ENCODE measurements around the gene FTSJ3. TPM values are rescaled to one million over a fixed set of nuclear protein-coding genes. Genes with fewer than 3 reads are reported as not detected.

The FTSJ3 gene
- total RNA-seq, 2 experiments from 2014 or later: 47.6 to 51.1 TPM

DNA sequence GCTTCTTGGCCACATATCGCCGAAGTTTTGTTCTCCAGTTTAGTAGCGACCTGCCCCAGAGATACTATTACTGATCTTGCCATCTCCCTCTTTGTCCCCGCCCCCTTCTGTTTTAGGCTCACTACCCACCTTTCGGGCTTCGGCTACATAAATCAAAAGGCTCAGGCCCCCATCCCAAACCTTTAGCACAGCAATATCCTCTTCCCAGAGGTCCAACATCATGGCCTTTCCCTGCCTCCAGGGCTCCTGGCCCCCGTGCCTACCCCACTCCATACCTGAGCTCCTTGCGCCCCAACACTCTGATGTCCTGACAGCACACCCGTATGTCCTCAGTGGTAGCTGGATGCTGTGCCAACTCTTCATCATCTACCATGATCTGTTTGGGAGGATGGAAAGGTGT, 3.1 kb downstream of the FTSJ3 start:
- CTCF ChIA-PET: interaction anchor here (5.6 kb wide), 1 partner anchor 24 kb away, joined by 21 read pairs; no protein-coding TSS in a partner anchor
- H3K27ac Mint-ChIP-seq: peak overlapping the region; percentile 51

DNA sequence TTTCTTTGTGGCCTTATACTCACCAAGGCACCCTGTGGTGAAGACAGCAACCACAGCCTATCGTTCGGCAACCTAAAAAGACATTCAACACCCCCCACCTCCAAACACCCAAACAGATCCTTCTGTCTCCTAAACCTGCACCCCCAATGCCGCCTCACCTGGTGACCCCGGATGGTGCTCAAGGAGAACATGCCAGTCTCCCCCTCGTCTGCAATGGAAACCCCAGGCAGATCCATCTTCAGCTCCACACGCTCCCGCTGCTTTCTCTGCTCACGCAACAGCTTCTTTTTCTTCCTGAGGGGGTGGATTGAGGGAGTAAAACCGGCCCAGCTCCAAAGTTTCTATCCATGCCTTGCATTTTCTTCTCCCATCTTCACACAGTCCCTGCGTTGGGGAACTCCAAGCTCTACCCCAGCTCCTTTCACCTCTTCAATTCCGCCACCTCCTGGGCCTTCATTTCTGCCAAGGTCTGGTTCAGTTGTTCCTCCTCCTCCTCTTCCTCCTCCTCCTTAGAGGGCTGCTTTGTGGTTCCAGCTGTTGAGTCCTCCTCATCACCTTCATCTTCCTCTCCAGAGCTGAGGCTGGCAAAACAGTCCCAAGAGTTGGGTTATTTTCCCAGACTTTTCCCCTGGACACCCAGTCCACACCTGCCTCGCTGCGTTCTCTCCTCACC, 3.7 kb downstream of the FTSJ3 start:
- DNase-seq: no peak
- Mint-ChIP-seq H3K36me3 (ENCODE audit: low read depth) (peaks cover 100% of the 10 kb centered on the region), H3K9me3 (no peaks in the 10 kb centered on the region), H3K4me3 (peak overlapping the region; percentile 62), H3K27me3 (no peaks in the 10 kb centered on the region), H3K27ac (peak overlapping the region; percentile 51), H3K4me1 (ENCODE audit: low read depth) (peaks cover 47% of the 10 kb centered on the region)
- Histone ChIP-seq H3K36me3 (ENCODE audit: insufficient read depth, low read length) (peaks cover 67% of the 10 kb centered on the region), H3K4me1 (ENCODE audit: insufficient read depth, low read length) (peaks cover 44% of the 10 kb centered on the region), H3K9me3 (ENCODE audit: control insufficient read depth in 1 of 2, insufficient read depth in 1 of 2, low read length in 2 of 2) (no peaks in the 10 kb centered on the region), H3K27ac (ENCODE audit: low read depth in 1 of 2, low read length in 2 of 2) (no peak overlapping the region), H3K27me3 (ENCODE audit: control insufficient read depth in 1 of 2, insufficient read depth in 2 of 2, low read length in 2 of 2) (no peaks in the 10 kb centered on the region), H3K4me3 (ENCODE audit: low read length) (no peak overlapping the region)
- ChIA-PET POLR2A (interaction anchor here (1.3 kb wide), 1 partner anchor 50 kb away, joined by 4 read pairs; the partner anchor contains the start of genes CCDC47 and DDX42), CTCF (interaction anchor here (1.1 kb wide), 1 partner anchor 25 kb away, joined by 6 read pairs; no protein-coding TSS in a partner anchor)
- TF ChIP-seq, protein P1, sequence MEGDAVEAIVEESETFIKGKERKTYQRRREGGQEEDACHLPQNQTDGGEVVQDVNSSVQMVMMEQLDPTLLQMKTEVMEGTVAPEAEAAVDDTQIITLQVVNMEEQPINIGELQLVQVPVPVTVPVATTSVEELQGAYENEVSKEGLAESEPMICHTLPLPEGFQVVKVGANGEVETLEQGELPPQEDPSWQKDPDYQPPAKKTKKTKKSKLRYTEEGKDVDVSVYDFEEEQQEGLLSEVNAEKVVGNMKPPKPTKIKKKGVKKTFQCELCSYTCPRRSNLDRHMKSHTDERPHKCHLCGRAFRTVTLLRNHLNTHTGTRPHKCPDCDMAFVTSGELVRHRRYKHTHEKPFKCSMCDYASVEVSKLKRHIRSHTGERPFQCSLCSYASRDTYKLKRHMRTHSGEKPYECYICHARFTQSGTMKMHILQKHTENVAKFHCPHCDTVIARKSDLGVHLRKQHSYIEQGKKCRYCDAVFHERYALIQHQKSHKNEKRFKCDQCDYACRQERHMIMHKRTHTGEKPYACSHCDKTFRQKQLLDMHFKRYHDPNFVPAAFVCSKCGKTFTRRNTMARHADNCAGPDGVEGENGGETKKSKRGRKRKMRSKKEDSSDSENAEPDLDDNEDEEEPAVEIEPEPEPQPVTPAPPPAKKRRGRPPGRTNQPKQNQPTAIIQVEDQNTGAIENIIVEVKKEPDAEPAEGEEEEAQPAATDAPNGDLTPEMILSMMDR (IDR thresholded peaks at IDR 0.05): no peak
- intact Hi-C loops (cut with DNase I, micrococcal nuclease): no loop called here
- no peak for ATAC-seq (ENCODE audit: poor library complexity)

More for the DNA sequence above, 3.1 kb downstream of the FTSJ3 start:
- peaks cover 100% of the 10 kb centered on the region for H3K36me3 Mint-ChIP-seq (ENCODE audit: low read depth)
- no peaks in the 10 kb centered on the region for H3K27me3 Mint-ChIP-seq
- no peaks in the 10 kb centered on the region for H3K9me3 Mint-ChIP-seq
- Histone ChIP-seq H3K36me3 (ENCODE audit: insufficient read depth, low read length) (peaks cover 67% of the 10 kb centered on the region), H3K4me1 (ENCODE audit: insufficient read depth, low read length) (peaks cover 48% of the 10 kb centered on the region), H3K4me3 (ENCODE audit: low read length) (no peak overlapping the region), H3K27me3 (ENCODE audit: control insufficient read depth in 1 of 2, insufficient read depth in 2 of 2, low read length in 2 of 2) (no peaks in the 10 kb centered on the region), H3K27ac (ENCODE audit: low read depth in 1 of 2, low read length in 2 of 2) (peak overlapping the region in 1 of 2 donors; percentile 6), H3K9me3 (ENCODE audit: control insufficient read depth in 1 of 2, insufficient read depth in 1 of 2, low read length in 2 of 2) (no peaks in the 10 kb centered on the region)
- intact Hi-C loops (cut with DNase I, micrococcal nuclease): no loop called here
- peak overlapping the region; percentile 62 for H3K4me3 Mint-ChIP-seq
- H3K4me1 Mint-ChIP-seq (ENCODE audit: low read depth): peaks cover 52% of the 10 kb centered on the region
- TF ChIP-seq, protein P1 (IDR thresholded peaks at IDR 0.05): no peak
- DNase-seq (no peak), ATAC-seq (ENCODE audit: poor library complexity) (no peak)
- POLR2A ChIA-PET: interaction anchor here (0.9 to 1.3 kb wide), 2 partner anchors 19 to 51 kb away, joined by 3 to 4 read pairs; partner anchors contain the start of genes CCDC47 and DDX42

DNA sequence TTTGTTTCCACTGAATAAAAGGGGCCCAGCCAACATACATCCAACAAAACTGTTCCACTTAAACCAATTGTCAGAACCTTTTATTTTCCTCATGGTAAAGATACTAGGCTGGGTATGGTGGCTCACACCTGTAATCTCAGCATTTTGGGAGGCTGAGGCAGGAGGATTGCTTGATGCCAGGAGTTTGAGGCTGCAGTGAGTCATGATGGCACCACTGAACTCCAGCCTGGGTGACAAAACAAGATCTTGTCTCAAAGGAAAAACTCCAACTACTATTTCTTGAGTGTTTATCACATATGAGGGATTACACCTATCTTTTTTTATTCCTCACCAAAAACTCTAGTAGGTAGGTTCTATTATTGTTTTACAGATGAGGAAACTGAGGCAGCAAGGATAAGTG, 4.9 kb downstream of the FTSJ3 start:
- POLR2A ChIA-PET: interaction anchor here (3.1 kb wide), 1 partner anchor 21 kb away, joined by 9 read pairs; no protein-coding TSS in a partner anchor

More for the DNA sequence above, 4.9 kb downstream of the FTSJ3 start:
- Histone ChIP-seq H3K27me3 (ENCODE audit: control insufficient read depth in 1 of 2, insufficient read depth in 2 of 2, low read length in 2 of 2) (no peaks in the 10 kb centered on the region), H3K27ac (ENCODE audit: low read depth in 1 of 2, low read length in 2 of 2) (no peak overlapping the region), H3K4me1 (ENCODE audit: insufficient read depth, low read length) (peaks cover 31% of the 10 kb centered on the region), H3K9me3 (ENCODE audit: control insufficient read depth in 1 of 2, insufficient read depth in 1 of 2, low read length in 2 of 2) (no peaks in the 10 kb centered on the region), H3K4me3 (ENCODE audit: low read length) (no peak overlapping the region), H3K36me3 (ENCODE audit: insufficient read depth, low read length) (peaks cover 76% of the 10 kb centered on the region)
- Mint-ChIP-seq H3K9me3 (no peaks in the 10 kb centered on the region), H3K4me3 (no peak overlapping the region), H3K27me3 (no peaks in the 10 kb centered on the region), H3K27ac (peak overlapping the region; percentile 46), H3K4me1 (ENCODE audit: low read depth) (peaks cover 34% of the 10 kb centered on the region), H3K36me3 (ENCODE audit: low read depth) (peaks cover 100% of the 10 kb centered on the region)
- CTCF ChIA-PET: no interaction called here
- intact Hi-C loops (cut with DNase I, micrococcal nuclease): no loop called here
- no peak for DNase-seq
- no peak for ATAC-seq (ENCODE audit: poor library complexity)
- TF ChIP-seq, protein P1 (IDR thresholded peaks at IDR 0.05): no peak

Measured in CD4-positive, alpha-beta T cell (primary cell).